HEK293 (cell line): Measurements from ENCODE around the gene CYP2E1.
A peak's percentile ranks its signal among the peaks of the same experiment; 100 is the strongest.

Source experiments
- CTCF ChIA-PET: fragments of 350-600 bp; formaldehyde crosslinking; extraction: SDS; loops from one replicate; lab custom pipeline; 2021; ENCODE audit warnings: antibody characterized with exemption; lab: Yijun Ruan, JAX
- POLR2A ChIA-PET: fragments of 300-600 bp; formaldehyde crosslinking; extraction: SDS; loops from one replicate; lab custom pipeline; 2020; ENCODE audit warnings: antibody characterized with exemption, inconsistent platforms; lab: Yijun Ruan, JAX
- H3K27ac ChIP-seq: fragments of 200-500 bp; sonication (Bioruptor generic); 2 replicates; pipeline ENCODE4 v1.5.1; 2014; ENCODE audit warnings: low read depth, low read length, control low read depth, inconsistent platforms; ENCODE audit errors: extremely low read depth
- H3K36me3 ChIP-seq, 2 experiments: fragments of 200-500 bp in 1 of 2; sonication (Bioruptor generic) in 1 of 2; 1 replicate in 1 of 2; 2 replicates in 1 of 2; pipeline ENCODE4 v1.5.1; 2014 to 2017; ENCODE audit warnings: inconsistent platforms in 2 of 2, low read length in 2 of 2; ENCODE audit not compliant: control insufficient read depth in 2 of 2, insufficient read depth in 1 of 2
- H3K4me1 ChIP-seq: fragments of 200-500 bp; sonication (Bioruptor generic); 2 replicates; pipeline ENCODE4 v1.5.1; 2014; ENCODE audit warnings: mild to moderate bottlenecking, low read length, inconsistent platforms; ENCODE audit not compliant: control insufficient read depth, insufficient read depth
- H3K4me3 ChIP-seq: 2 replicates; pipeline ENCODE4 v1.5.1; 2011; ENCODE audit warnings: low read depth, mild to moderate bottlenecking, control low read depth, low read length, moderate library complexity
- H3K9me3 ChIP-seq: fragments of 200-500 bp; sonication (Bioruptor generic); 2 replicates; pipeline ENCODE4 v1.5.1; 2014; ENCODE audit warnings: low read depth, low read length, inconsistent platforms; ENCODE audit not compliant: control insufficient read depth, insufficient read depth
- BCL6B ChIP-seq: fragments of 450-650 bp; formaldehyde crosslinking; IDR thresholded peaks from 2 replicates; pipeline ENCODE4 v1.5.1; 2017; ENCODE audit warnings: missing biosample characterization, missing genetic modification characterization
- PRDM6 ChIP-seq: fragments of 450-650 bp; formaldehyde crosslinking; IDR thresholded peaks from 2 replicates; pipeline ENCODE4 v1.5.1; 2017; ENCODE audit warnings: missing biosample characterization, missing genetic modification characterization
- SETDB1 ChIP-seq: IDR thresholded peaks from one replicate; pipeline ENCODE4 v1.6.1; 2017; ENCODE audit warnings: mild to moderate bottlenecking, low read length, moderate library complexity, mixed read lengths; ENCODE audit not compliant: insufficient read length
- YY2 ChIP-seq: fragments of 450-650 bp; formaldehyde crosslinking; IDR thresholded peaks from 2 replicates; pipeline ENCODE4 v1.5.1; 2016; ENCODE audit warnings: missing biosample characterization, missing genetic modification characterization
- ZEB2 ChIP-seq: fragments of 450-650 bp; formaldehyde crosslinking; IDR thresholded peaks from 2 replicates; pipeline ENCODE4 v1.5.1; 2016; ENCODE audit warnings: missing biosample characterization, missing genetic modification characterization
- ZFP3 ChIP-seq: fragments of 450-650 bp; formaldehyde crosslinking; IDR thresholded peaks from 2 replicates; pipeline ENCODE4 v1.5.1; 2016; ENCODE audit warnings: low read depth, missing biosample characterization, missing genetic modification characterization
- ZIC2 ChIP-seq: fragments of 450-650 bp; formaldehyde crosslinking; IDR thresholded peaks from 2 replicates; pipeline ENCODE4 v1.5.1; 2016; ENCODE audit warnings: missing biosample characterization, missing genetic modification characterization
- ZNF146 ChIP-seq: fragments of 450-650 bp; formaldehyde crosslinking; IDR thresholded peaks from 2 replicates; pipeline ENCODE4 v1.5.1; 2016; ENCODE audit warnings: missing biosample characterization, missing genetic modification characterization
- ZNF175 ChIP-seq: fragments of 450-650 bp; formaldehyde crosslinking; IDR thresholded peaks from 2 replicates; pipeline ENCODE4 v1.5.1; 2016; ENCODE audit warnings: missing biosample characterization, missing genetic modification characterization
- ZNF202 ChIP-seq: fragments of 450-650 bp; formaldehyde crosslinking; IDR thresholded peaks from 2 replicates; pipeline ENCODE4 v1.5.1; 2016; ENCODE audit warnings: missing biosample characterization, missing genetic modification characterization, borderline replicate concordance
- ZNF335 ChIP-seq: fragments of 450-650 bp; formaldehyde crosslinking; conservative IDR thresholded peaks from 2 replicates; pipeline ENCODE4 v1.5.1; 2016; ENCODE audit warnings: missing biosample characterization, missing genetic modification characterization
- ZNF366 ChIP-seq: fragments of 450-650 bp; formaldehyde crosslinking; conservative IDR thresholded peaks from 2 replicates; pipeline ENCODE4 v1.5.1; 2016; ENCODE audit warnings: missing biosample characterization, missing genetic modification characterization
- ZNF747 ChIP-seq: fragments of 450-650 bp; formaldehyde crosslinking; IDR thresholded peaks from 2 replicates; pipeline ENCODE4 v1.5.1; 2016; ENCODE audit warnings: missing biosample characterization, missing genetic modification characterization
- ZNF76 ChIP-seq: fragments of 450-650 bp; formaldehyde crosslinking; IDR thresholded peaks from 2 replicates; pipeline ENCODE4; 2016; ENCODE audit warnings: low read depth, missing biosample characterization, missing genetic modification characterization, borderline replicate concordance
- ZNF792 ChIP-seq: fragments of 450-650 bp; formaldehyde crosslinking; IDR thresholded peaks from 2 replicates; pipeline ENCODE4 v1.5.1; 2016; ENCODE audit warnings: missing biosample characterization, missing genetic modification characterization
- ZSCAN30 ChIP-seq: fragments of 450-650 bp; IDR thresholded peaks from 2 replicates; pipeline ENCODE4 v1.5.1; 2018; ENCODE audit warnings: missing biosample characterization, mild to moderate bottlenecking, missing genetic modification characterization, moderate library complexity

CYP2E1 gene

GRCh38 chr10:133481086-133481643 lies 46.0 kb upstream of the CYP2E1 start (continued):
- no peak for TF ChIP-seq ZNF175 (tag by site-specific recombination)
- no peak for TF ChIP-seq ZNF146 (tag by site-specific recombination)
- TF ChIP-seq, all 188 proteins: peak for 0

- H3K4me1 ChIP-seq, result no peaks in the 10 kb centered on the region
- TF ChIP-seq PRDM6 (tag by site-specific recombination) (no peak), ZNF366 (tag by site-specific recombination) (no peak), BCL6B (tag by site-specific recombination) (no peak), ZNF747 (no peak), ZNF792 (tag by site-specific recombination) (no peak)
- ChIA-PET POLR2A (no interaction called here), CTCF (no interaction called here)
- no peaks in the 10 kb centered on the region for H3K36me3 ChIP-seq
- H3K9me3 ChIP-seq, result no peaks in the 10 kb centered on the region
- H3K27ac ChIP-seq, result no peak overlapping the region
- H3K4me3 ChIP-seq, result no peak overlapping the region
Observed at GRCh38 chr10:133481657-133482056, 45.5 kb upstream of the CYP2E1 start.

GRCh38 chr10:133484818-133485217 lies 42.3 kb upstream of the CYP2E1 start:
- ChIA-PET POLR2A (no interaction called here), CTCF (interaction anchor here (1.0 kb wide), 1 partner anchor 155 kb away, joined by 4 read pairs; no protein-coding TSS in a partner anchor)
- Histone ChIP-seq H3K4me3 (no peak overlapping the region), H3K27ac (no peak overlapping the region), H3K9me3 (no peaks in the 10 kb centered on the region; the same call in 1 of the 2 replicates), H3K4me1 (no peaks in the 10 kb centered on the region), H3K36me3 (no peaks in the 10 kb centered on the region)
- TF ChIP-seq ZFP3 (tag by site-specific recombination) (no peak), ZNF76 (no peak), ZIC2 (no peak), ZSCAN30 (tag by site-specific recombination) (no peak), YY2 (tag by site-specific recombination) (no peak), ZEB2 (no peak)

- H3K4me3 ChIP-seq, result no peak overlapping the region
- H3K4me1 ChIP-seq, result no peaks in the 10 kb centered on the region
- no peaks in the 10 kb centered on the region for H3K36me3 ChIP-seq
- TF ChIP-seq ZNF202 (no peak), ZNF335 (tag by site-specific recombination) (no peak), SETDB1 (peak; percentile 92)
- ChIA-PET POLR2A (no interaction called here), CTCF (no interaction called here)
- H3K9me3 ChIP-seq, result no peaks in the 10 kb centered on the region; the same call in 1 of the 2 replicates
- no peak overlapping the region for H3K27ac ChIP-seq
Observed at GRCh38 chr10:133487085-133487484, 40.1 kb upstream of the CYP2E1 start.
